Right lobe of liver (tissue), 4 donors: ENCODE data around the gene QPRT.

Experiments
- CTCF ChIP-seq, 4 donors: fragments of 200-600 bp in 3 of 4; fragments of 450-650 bp in 1 of 4; IDR thresholded peaks; one replicate each; pipeline versions ENCODE4 v1.5.1 to v1.8.0; 2016 to 2022; ENCODE audit warnings: antibody characterized with exemption in 4 of 4, mild to moderate bottlenecking in 2 of 4
- POLR2A ChIP-seq: fragments of 450-650 bp; IDR thresholded peaks from one replicate; pipeline ENCODE4 v1.6.1; 2017; ENCODE audit warnings: antibody characterized with exemption, mild to moderate bottlenecking
- donor health status: DM: no; HTN: no; CAD: no.
- donor health status: DM: no; HTN: no; CAD: no.
- donor health status: DM: no; HTN: yes; CAD: no.

GRCh38 chr16:29644338-29644857, 34.6 kb upstream of the QPRT start:
- TF ChIP-seq CTCF (IDR thresholded peaks at IDR 0.05) (no peak), POLR2A (no peak)
